NCI-H2081 treated with DMSO at 0.1 percent for 48 hours (cell line): ENCODE measurements around the gene RNF150.
"Not testable (repeated sequence)": the region's sequence is repeated elsewhere in the genome, so short reads cannot be mapped to it uniquely, and the experiment has no call there.

Experiments used
- DNase-seq: peaks from one replicate; lab custom pipeline; 2025; lab: John Stamatoyannopoulos, UW

Gene RNF150

GRCh38 chr4:140816806-140817510, 316.3 kb downstream of the RNF150 start:
- no peak for DNase-seq

DNA sequence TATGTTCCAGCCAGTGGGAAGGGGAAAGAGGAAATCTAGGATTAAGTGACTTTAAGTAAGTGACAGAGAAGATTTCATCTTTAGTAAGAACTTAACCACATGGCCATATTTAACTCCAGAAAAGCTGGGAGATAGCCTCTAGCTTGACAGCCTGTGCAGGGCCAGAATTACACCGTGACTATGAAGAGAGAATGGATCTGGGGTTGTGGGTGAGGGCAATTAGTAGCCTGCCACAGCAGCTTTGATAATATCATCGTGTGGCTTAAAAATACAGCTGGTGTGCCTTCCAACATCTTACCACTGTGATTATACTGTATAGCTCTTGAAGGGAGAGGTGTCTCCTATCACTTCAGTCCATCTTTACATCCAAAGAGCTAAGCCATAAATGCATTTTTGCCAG, 319.5 kb downstream of the RNF150 start:
- no peak for DNase-seq

GRCh38 chr4:140812916-140813315, 320.4 kb downstream of the RNF150 start:
- DNase-seq: no peak

- DNase-seq: no peak
These were observed 321.8 kb downstream of the RNF150 start for GRCh38 chr4:140811429-140811828.

DNA sequence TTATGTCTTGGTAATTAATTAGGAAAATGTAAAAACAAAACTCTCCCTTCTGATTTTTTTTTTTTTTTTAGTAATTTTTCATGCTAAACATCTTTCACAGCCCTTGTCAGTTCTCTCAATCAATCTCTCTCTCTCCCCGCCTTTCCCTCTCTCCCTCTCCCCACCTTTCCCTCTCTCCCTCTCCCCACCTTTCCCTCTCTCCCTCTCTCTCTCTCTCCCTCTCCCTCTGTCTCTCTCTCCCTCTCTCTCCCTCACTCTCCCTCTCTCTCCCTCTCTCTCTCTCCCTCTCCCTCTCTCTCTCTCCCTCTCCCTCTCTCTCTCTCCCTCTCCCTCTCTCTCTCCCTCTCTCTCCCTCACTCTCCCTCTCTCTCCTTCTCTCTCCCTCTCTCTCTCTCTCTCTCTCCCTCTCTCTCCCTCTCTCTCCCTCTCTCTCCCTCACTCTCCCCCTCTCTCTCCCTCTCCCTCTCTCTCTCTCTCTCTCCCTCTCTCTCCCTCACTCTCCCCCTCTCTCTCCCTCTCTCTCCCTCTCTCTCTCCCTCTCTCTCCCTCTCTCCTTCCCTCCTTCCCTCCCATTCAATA, 322.6 kb downstream of the RNF150 start:
- DNase-seq: not testable (repeated sequence)
